Liver (tissue), 9 donors: ENCODE results near the gene SIK1. TPM values are rescaled to one million over a fixed set of nuclear protein-coding genes. Genes with fewer than 3 reads are reported as not detected.

Experiments
- DNase-seq: peaks from one replicate; pipeline ENCODE4 v3.0.0-alpha.2; 2017; ENCODE audit warnings: low spot score
- H3K27ac ChIP-seq, 2 donors: one replicate each; pipeline ENCODE4 v1.7.0; 2013; ENCODE audit warnings: inconsistent platforms in 2 of 2, low read length in 2 of 2, control low read depth in 1 of 2, low read depth in 1 of 2, mild to moderate bottlenecking in 1 of 2
- H3K27me3 ChIP-seq, 4 donors: one replicate each; pipeline versions ENCODE4 v1.6.1 to v1.7.0; 2013; ENCODE audit warnings: low read length in 3 of 4, inconsistent platforms in 1 of 4, mild to moderate bottlenecking in 1 of 4, moderate library complexity in 1 of 4; ENCODE audit not compliant: control insufficient read depth in 4 of 4, insufficient read depth in 4 of 4
- H3K36me3 ChIP-seq, 4 donors: one replicate each; pipeline versions ENCODE4 v1.6.1 to v1.7.0; 2013; ENCODE audit warnings: low read length in 3 of 4, mild to moderate bottlenecking in 3 of 4, low read depth in 1 of 4, moderate library complexity in 1 of 4; ENCODE audit not compliant: control insufficient read depth in 4 of 4, insufficient read depth in 3 of 4
- H3K4me1 ChIP-seq, 4 donors: one replicate each; pipeline versions ENCODE4 v1.6.1 to v1.7.0; 2013; ENCODE audit warnings: low read length in 3 of 4, mild to moderate bottlenecking in 3 of 4, moderate library complexity in 1 of 4; ENCODE audit not compliant: control insufficient read depth in 4 of 4, insufficient read depth in 4 of 4
- H3K4me3 ChIP-seq, 3 donors: one replicate each; pipeline versions ENCODE4 v1.6.1 to v1.7.0; 2013; ENCODE audit warnings: low read length in 3 of 3, control low read depth in 1 of 3, low read depth in 1 of 3, mild to moderate bottlenecking in 1 of 3
- H3K9ac ChIP-seq, 2 donors: one replicate each; pipeline ENCODE4 v1.7.0; 2013; ENCODE audit warnings: low read length in 2 of 2, mild to moderate bottlenecking in 2 of 2, moderate library complexity in 2 of 2, control low read depth in 1 of 2, low read depth in 1 of 2
- H3K9me3 ChIP-seq, 4 donors: one replicate each; pipeline versions ENCODE4 v1.6.1 to v1.7.0; 2013; ENCODE audit warnings: low read length in 3 of 4; ENCODE audit not compliant: control insufficient read depth in 4 of 4
- ATF3 ChIP-seq: IDR thresholded peaks from 2 replicates; pipeline ENCODE4 v1.6.1; 2016; ENCODE audit warnings: antibody characterized with exemption
- CTCF ChIP-seq: fragments of 150-350 bp; IDR thresholded peaks from 2 replicates; pipeline ENCODE4 v1.5.1; 2017; ENCODE audit warnings: improper control_type of control experiment, low read depth, low read length; ENCODE audit not compliant: missing input control
- EGR1 ChIP-seq, 2 donors: IDR thresholded peaks; 2 replicates each; pipeline ENCODE4 v1.6.1; 2016 to 2018; ENCODE audit warnings: antibody characterized with exemption in 2 of 2, low read depth in 2 of 2
- FOXA1 ChIP-seq: IDR thresholded peaks from 2 replicates; pipeline ENCODE4 v1.6.1; 2016; ENCODE audit warnings: antibody characterized with exemption
- FOXA2 ChIP-seq: IDR thresholded peaks from 2 replicates; pipeline ENCODE4 v1.6.1; 2016; ENCODE audit warnings: antibody characterized with exemption
- GABPA ChIP-seq, 2 donors: IDR thresholded peaks in 1 of 2; conservative IDR thresholded peaks in 1 of 2; 2 replicates each; pipeline ENCODE4 v1.6.1; 2016; ENCODE audit warnings: antibody characterized with exemption in 2 of 2, mild to moderate bottlenecking in 1 of 2, moderate library complexity in 1 of 2
- HNF4A ChIP-seq, 2 donors: conservative IDR thresholded peaks; 2 replicates each; pipeline ENCODE4 v1.6.1; 2016; ENCODE audit warnings: antibody characterized with exemption in 2 of 2, mild to moderate bottlenecking in 2 of 2
- JUND ChIP-seq, 2 donors: IDR thresholded peaks; 2 replicates each; pipeline ENCODE4 v1.6.1; 2016; ENCODE audit warnings: antibody characterized with exemption in 2 of 2
- MAX ChIP-seq: IDR thresholded peaks from 2 replicates; pipeline ENCODE4 v1.6.1; 2016; ENCODE audit warnings: antibody characterized with exemption
- NR2F2 ChIP-seq: IDR thresholded peaks from 2 replicates; pipeline ENCODE4 v1.6.1; 2016; ENCODE audit warnings: antibody characterized with exemption
- RAD21 ChIP-seq, 2 donors: IDR thresholded peaks; 2 replicates each; pipeline ENCODE4 v1.6.1; 2016; ENCODE audit warnings: antibody characterized with exemption in 2 of 2, mild to moderate bottlenecking in 2 of 2
- REST ChIP-seq: IDR thresholded peaks from 2 replicates; pipeline ENCODE4 v1.6.1; 2016; ENCODE audit warnings: antibody characterized with exemption, mild to moderate bottlenecking
- SP1 ChIP-seq: IDR thresholded peaks from 2 replicates; pipeline ENCODE4 v1.6.1; 2018; ENCODE audit warnings: antibody characterized with exemption, mild to moderate bottlenecking
- TAF1 ChIP-seq: conservative IDR thresholded peaks from 2 replicates; pipeline ENCODE4 v1.6.1; 2016; ENCODE audit warnings: antibody characterized with exemption, mild to moderate bottlenecking
- YY1 ChIP-seq: IDR thresholded peaks from 2 replicates; pipeline ENCODE4 v1.6.1; 2016; ENCODE audit warnings: antibody characterized with exemption, mild to moderate bottlenecking
- ZBTB33 ChIP-seq: IDR thresholded peaks from 2 replicates; pipeline ENCODE4 v1.6.1; 2016; ENCODE audit warnings: antibody characterized with exemption
- WGBS: extraction: QIAGEN DNeasy Blood & Tissue Kit; methylation state at CpG from one replicate; pipeline ENCODE4 v1.1.7; 2013; 5-methylcytosine and 5-hydroxymethylcytosine counted together
- polyA plus RNA-seq, 2 donors: library from polyadenylated mRNA; stranded (reverse) in 1 of 2; unstranded in 1 of 2; fragments of 200-250 nt in 1 of 2; fragments of >200 nt in 1 of 2; fragmentation: Nextera tagmentation in 1 of 2; extraction: Ambion mirVana in 1 of 2; gene quantifications; one replicate each; pipeline versions ENCODE4 v1.2.1 to v1.2.3, GENCODE V29; 2013 to 2015
- total RNA-seq, 2 donors: library from RNA; depleted of rRNA; stranded (reverse); fragments of >200 nt; gene quantifications; one replicate each; pipeline ENCODE4 v1.2.3, GENCODE V29; 2014
- donor health status: healthy.
- donor health status: healthy.
- donor health status: healthy.
- donor health status: healthy.
- donor health status: healthy.

Gene SIK1
- total and polyA plus RNA-seq, 4 donors: 0.53 to 1.8 (median 1.3) TPM

- no peak for TF ChIP-seq CTCF
- no peak for TF ChIP-seq TAF1
- no peak for TF ChIP-seq HNF4A (conservative IDR thresholded peaks at IDR 0.05)
- TF ChIP-seq YY1: no peak
- TF ChIP-seq EGR1 (IDR thresholded peaks at IDR 0.05; ENCODE audit: low read depth in 2 of 2): no peak
Measured at GRCh38 chr21:43372663-43373361, 54.1 kb downstream of the SIK1 start (continued).

- Histone ChIP-seq H3K9me3 (no peaks in the 10 kb centered on the region), H3K9ac (no peak overlapping the region), H3K4me1 (no peaks in the 10 kb centered on the region), H3K36me3 (no peaks in the 10 kb centered on the region), H3K27me3 (no peaks in the 10 kb centered on the region), H3K4me3 (no peak overlapping the region), H3K27ac (no peak overlapping the region)
- no peak for DNase-seq
- WGBS: 96% methylated on average over 9 of the region's 9 CpGs
- TF ChIP-seq SP1 (no peak), ATF3 (no peak)
Measured at GRCh38 chr21:43371786-43372185, 55.1 kb downstream of the SIK1 start.

GRCh38 chr21:43370888-43371570, 55.9 kb downstream of the SIK1 start:
- 86% methylated on average over 2 of the region's 2 CpGs for WGBS
- Histone ChIP-seq H3K27me3 (no peaks in the 10 kb centered on the region), H3K36me3 (no peaks in the 10 kb centered on the region), H3K9me3 (no peaks in the 10 kb centered on the region), H3K4me3 (no peak overlapping the region), H3K9ac (no peak overlapping the region), H3K4me1 (no peaks in the 10 kb centered on the region), H3K27ac (no peak overlapping the region)
- DNase-seq: no peak
- no peak for TF ChIP-seq FOXA2
- no peak for TF ChIP-seq TAF1
- TF ChIP-seq ATF3: no peak
- no peak for TF ChIP-seq SP1
- TF ChIP-seq MAX: no peak
- no peak for TF ChIP-seq GABPA (IDR thresholded peaks at IDR 0.05 in 1 of 2, conservative IDR thresholded peaks at IDR 0.05 in 1 of 2)
- no peak for TF ChIP-seq CTCF
- no peak for TF ChIP-seq JUND (IDR thresholded peaks at IDR 0.05)
- no peak for TF ChIP-seq REST
- no peak for TF ChIP-seq RAD21 (IDR thresholded peaks at IDR 0.05)
- no peak for TF ChIP-seq FOXA1
- TF ChIP-seq NR2F2: no peak
- TF ChIP-seq YY1: no peak
- no peak for TF ChIP-seq EGR1 (IDR thresholded peaks at IDR 0.05; ENCODE audit: low read depth in 2 of 2)
- no peak for TF ChIP-seq ZBTB33
